GM19099 (cell line): ENCODE measurements around the gene CDK19.

Experiments used
- POLR2A ChIP-seq: IDR thresholded peaks from 3 replicates; pipeline ENCODE4 v1.6.1; 2011; ENCODE audit warnings: low read depth; ENCODE audit not compliant: insufficient read length; ENCODE audit errors: extremely low read depth

CDK19 gene

GRCh38 chr6:110786271-110786670 is 29.0 kb downstream of the CDK19 start:
- no peak for TF ChIP-seq POLR2A

DNA sequence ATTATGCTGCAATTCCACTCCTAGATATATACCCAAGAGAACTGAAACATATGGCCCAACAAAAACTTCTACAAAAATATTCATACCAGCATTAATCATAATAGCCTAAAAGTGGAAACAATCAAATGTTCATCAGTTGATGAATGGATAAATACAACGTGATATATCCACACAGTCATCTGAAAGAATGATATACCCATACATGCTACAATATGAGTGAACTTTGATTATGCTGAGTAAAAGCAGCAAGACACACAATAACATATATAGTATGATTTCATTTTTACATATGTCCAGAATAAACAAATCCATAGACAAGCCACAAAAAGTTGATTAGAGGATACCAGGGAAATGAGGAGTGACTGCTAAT is 30.7 kb downstream of the CDK19 start:
- no peak for TF ChIP-seq POLR2A

GRCh38 chr6:110781522-110782214 is 33.6 kb downstream of the CDK19 start:
- TF ChIP-seq POLR2A, result no peak

DNA sequence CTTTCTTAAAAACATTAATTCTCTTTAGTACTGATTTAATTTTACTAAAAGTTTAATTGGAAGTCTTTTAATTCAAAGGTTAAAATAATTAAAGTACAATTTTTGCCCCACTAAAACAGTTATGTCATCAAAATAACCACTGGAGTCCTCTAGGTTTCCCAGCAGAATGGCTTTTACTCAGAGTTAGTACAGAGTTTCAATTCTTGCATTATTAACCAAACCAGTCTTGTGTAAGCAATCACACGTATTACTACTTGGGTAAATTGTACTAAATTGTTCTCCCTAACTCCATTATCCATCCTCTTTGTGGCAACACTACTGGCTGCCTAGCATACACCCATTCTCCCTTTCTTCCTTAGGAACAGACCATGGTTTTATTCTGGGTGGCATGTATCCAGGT is 36.9 kb downstream of the CDK19 start:
- no peak for TF ChIP-seq POLR2A

DNA sequence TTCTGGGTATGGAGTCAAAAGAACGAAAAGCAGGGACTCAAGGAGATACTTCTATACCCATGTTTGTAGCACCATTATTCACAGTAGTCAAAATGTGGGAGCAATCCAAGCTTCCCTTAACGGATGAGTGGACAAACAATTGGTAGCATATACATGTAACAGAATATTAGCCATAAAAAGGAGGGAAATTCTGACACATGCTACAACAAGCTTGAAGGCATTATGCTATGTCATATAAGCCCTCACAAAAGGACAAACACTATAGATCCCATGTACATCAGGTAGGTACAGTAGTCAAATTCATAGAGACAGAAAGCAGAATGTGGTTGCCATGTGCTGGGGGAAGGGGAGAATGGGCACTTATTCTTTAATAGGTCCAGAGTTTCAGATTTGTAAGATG is 37.6 kb downstream of the CDK19 start:
- no peak for TF ChIP-seq POLR2A

- no peak for TF ChIP-seq POLR2A
Observed at GRCh38 chr6:110776413-110776812, 38.9 kb downstream of the CDK19 start.

DNA sequence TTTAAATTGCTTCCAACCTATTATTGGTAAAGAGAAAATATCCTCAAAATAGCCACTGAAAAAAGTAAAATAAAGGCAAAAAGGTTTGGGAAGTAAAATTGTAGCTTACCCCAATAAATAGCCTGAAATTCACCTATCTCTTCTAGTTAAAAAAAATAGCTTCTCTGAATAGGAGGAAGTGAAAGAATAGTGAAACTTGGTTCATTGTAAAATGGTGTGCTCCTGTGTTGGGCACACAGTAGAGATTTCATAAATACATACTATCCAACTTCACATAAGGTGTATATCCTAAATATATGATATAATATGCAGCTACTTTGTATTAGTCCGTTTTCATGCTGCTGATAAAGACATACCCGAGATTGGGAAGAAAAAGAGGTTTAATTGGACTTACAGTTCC is 45.3 kb downstream of the CDK19 start:
- TF ChIP-seq POLR2A, result no peak

DNA sequence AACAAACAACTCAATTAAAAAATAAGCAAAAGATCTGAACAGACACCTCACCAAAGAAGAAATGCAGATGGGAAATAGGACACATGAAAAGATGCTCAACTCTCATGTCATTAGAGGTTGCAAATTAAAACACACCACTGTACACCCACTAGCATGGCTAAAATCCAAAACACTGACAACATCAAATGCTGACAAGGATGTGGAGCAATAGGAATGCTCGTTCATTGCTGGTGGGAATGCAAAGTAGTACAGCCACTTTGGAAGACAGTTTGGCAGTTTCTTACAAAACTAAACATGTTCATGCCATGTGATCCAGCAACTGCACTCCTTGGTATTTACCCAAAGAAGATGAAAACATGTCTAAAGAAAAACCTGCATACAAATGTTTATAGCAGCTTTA is 47.2 kb downstream of the CDK19 start:
- TF ChIP-seq POLR2A, result no peak

- no peak for TF ChIP-seq POLR2A
Observed at GRCh38 chr6:110761371-110761770, 53.9 kb downstream of the CDK19 start.

DNA sequence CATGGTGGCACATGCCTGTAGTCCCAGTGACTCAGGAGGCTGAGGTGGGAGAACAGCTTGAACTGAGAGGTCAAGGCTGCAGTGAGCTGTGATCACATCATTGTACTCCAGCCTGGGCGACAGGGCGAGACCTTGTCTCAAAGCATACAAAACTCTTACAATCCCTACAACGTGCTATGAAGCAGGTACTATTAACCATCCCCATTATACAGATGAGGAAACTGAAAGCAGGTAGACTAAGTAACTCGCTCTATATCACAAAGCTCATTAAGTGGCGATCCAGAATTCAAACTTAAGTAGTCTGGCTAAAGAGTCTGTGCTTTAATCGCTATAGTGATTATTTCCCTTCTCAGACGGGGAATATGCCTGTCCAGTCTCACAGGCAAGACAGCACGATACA is 54.7 kb downstream of the CDK19 start:
- TF ChIP-seq POLR2A, result no peak

DNA sequence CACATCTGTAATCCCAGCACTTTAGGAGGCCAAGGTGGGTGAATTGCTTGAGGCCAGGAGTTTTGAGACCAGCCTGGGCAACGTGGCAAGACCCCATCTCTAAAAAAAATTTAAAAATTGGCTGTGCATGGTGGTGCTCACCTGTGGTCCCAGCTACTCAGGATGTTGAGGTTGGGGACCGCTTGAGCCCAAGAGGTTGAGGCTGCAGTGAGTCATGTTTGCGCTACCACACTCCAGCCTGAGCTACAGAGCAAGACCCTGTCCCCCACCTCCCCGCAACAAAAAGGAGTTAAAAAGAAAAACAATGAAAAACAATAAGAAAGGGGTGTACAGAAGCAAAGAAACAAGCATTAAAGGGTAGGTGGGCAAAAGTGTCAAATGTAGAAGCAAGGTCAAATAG is 57.3 kb downstream of the CDK19 start:
- no peak for TF ChIP-seq POLR2A

GRCh38 chr6:110756817-110757216 is 58.5 kb downstream of the CDK19 start:
- TF ChIP-seq POLR2A, result no peak

- TF ChIP-seq POLR2A, result no peak
Observed at GRCh38 chr6:110755411-110755834, 59.8 kb downstream of the CDK19 start.

GRCh38 chr6:110748453-110748852 is 66.8 kb downstream of the CDK19 start:
- no peak for TF ChIP-seq POLR2A

GRCh38 chr6:110746680-110747079 is 68.6 kb downstream of the CDK19 start:
- no peak for TF ChIP-seq POLR2A

DNA sequence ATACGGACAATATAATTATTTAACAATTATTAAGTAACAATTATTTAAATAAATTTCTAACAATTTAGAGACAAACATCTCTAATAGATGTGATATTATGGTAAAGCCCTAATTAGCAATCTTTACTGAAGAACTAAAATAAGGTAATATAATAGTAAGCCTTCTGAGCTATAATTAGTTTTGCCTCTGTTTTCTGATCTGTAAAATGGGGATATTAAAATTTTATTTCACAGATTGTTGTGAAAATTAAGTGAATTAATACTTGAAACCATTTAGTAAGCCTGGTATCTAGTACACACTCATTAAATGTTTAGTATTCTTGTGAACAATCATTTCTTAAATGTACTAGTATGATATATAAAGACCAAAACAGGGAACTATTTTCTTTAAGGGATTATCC is 70.3 kb downstream of the CDK19 start:
- no peak for TF ChIP-seq POLR2A

DNA sequence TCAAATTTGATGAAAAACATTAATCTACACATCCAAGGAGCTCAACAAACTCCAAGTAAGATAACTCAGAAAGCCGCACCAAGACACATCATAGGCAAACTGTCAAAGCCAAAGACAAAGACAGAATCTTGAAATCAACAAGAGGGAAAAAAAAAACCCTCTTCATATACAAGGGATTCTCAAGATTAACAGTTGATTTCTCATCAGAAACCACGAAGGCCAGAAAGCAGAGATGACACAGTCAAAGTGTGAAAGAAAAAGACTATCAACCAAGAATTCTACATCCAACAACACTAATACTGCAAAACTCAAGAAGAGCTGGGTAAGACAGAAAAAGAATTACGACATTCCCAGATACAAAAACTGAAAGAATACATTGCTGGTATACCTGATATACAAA is 73.8 kb downstream of the CDK19 start:
- no peak for TF ChIP-seq POLR2A
